Esophagus squamous epithelium (tissue), 4 donors: ENCODE data around the gene C10orf53.

Experiments used
- CTCF ChIP-seq, 6 experiments: fragments of 450-650 bp in 4 of 6; fragments of 200-600 bp in 2 of 6; sonication (generic) in 2 of 6; IDR thresholded peaks; one replicate each; pipeline ENCODE4 v1.5.1; 2016 to 2019; ENCODE audit warnings: antibody characterized with exemption in 6 of 6, mild to moderate bottlenecking in 4 of 6, moderate library complexity in 4 of 6
- POLR2A ChIP-seq, 4 donors: fragments of 450-650 bp; IDR thresholded peaks; one replicate each; pipeline ENCODE4 v1.6.1; 2017; ENCODE audit warnings: antibody characterized with exemption in 4 of 4, mild to moderate bottlenecking in 4 of 4, moderate library complexity in 3 of 4

- TF ChIP-seq POLR2A (IDR thresholded peaks at IDR 0.05) (no peak), CTCF (IDR thresholded peaks at IDR 0.05) (no peak)
Measured at GRCh38 chr10:49713266-49713665, 33.8 kb downstream of the C10orf53 start.
